GM12874 (cell line): ENCODE measurements around the gene PRSS2.

Experiments
- CTCF ChIP-seq: IDR thresholded peaks from 2 replicates; pipeline ENCODE4 v1.5.1; 2011; ENCODE audit warnings: low read depth, mild to moderate bottlenecking, control low read depth, low read length, moderate library complexity; ENCODE audit not compliant: insufficient read depth

The PRSS2 gene

GRCh38 chr7:142812437-142813215 lies 41.9 kb downstream of the PRSS2 start:
- no peak for TF ChIP-seq CTCF

GRCh38 chr7:142813226-142813625 lies 42.5 kb downstream of the PRSS2 start:
- no peak for TF ChIP-seq CTCF

- TF ChIP-seq CTCF = no peak
Measured at GRCh38 chr7:142813699-142814098, 42.9 kb downstream of the PRSS2 start.

GRCh38 chr7:142814451-142814850 lies 43.7 kb downstream of the PRSS2 start:
- TF ChIP-seq CTCF = no peak

GRCh38 chr7:142815134-142815533 lies 44.4 kb downstream of the PRSS2 start:
- TF ChIP-seq CTCF = no peak

DNA sequence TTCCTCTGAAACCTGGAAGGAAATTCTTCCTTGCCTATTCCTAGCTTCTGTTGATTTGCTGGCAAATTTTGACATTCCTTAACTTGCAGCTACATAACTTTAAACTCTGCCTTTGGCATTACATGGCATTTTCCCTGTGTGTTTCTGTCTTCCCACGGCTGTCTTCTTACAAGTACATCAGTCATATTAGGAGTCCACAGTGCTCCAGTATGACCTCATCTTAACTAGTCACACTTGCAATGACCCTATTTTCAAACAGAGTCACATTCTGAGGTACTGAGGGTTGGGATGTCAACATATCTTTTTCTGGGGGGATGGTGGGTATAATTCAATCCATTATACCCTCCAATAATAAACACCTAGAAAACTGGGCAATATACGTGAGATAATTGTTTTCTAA lies 46.7 kb downstream of the PRSS2 start:
- no peak for TF ChIP-seq CTCF

DNA sequence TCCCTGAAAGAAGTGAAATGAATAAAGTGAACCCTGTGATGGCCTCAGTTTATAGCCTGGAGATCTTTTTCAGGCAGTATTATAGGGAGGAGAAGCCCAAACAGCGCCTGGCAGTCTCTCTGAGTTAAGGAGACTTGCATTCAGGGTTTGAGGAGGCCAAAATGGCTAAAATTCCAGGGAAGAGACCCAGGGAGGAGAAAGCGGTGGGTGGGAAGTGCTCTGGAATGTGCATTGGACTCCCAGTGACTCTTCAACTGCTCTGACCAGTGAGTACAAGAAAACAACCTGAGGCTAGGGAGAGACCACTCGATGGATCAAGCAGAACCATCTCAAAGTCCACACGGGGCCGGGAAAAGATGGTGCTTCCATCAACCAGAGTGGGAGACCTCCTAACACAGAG lies 48.8 kb downstream of the PRSS2 start:
- TF ChIP-seq CTCF = no peak
